GM18517 (cell line): ENCODE data around the gene SYNPO2L.
A peak's percentile ranks its signal among the peaks of the same experiment; 100 is the strongest.

ENCODE experiments used
- ATAC-seq: cut with Tn5 transposase; IDR thresholded peaks from one replicate; pipeline ENCODE4 v1.9.1; 2021; ENCODE audit warnings: mild to moderate bottlenecking, moderate library complexity; ENCODE audit not compliant: unreplicated experiment

The SYNPO2L gene

GRCh38 chr10:73648975-73649829 is 6.6 kb downstream of the SYNPO2L start:
- ATAC-seq: no peak

DNA sequence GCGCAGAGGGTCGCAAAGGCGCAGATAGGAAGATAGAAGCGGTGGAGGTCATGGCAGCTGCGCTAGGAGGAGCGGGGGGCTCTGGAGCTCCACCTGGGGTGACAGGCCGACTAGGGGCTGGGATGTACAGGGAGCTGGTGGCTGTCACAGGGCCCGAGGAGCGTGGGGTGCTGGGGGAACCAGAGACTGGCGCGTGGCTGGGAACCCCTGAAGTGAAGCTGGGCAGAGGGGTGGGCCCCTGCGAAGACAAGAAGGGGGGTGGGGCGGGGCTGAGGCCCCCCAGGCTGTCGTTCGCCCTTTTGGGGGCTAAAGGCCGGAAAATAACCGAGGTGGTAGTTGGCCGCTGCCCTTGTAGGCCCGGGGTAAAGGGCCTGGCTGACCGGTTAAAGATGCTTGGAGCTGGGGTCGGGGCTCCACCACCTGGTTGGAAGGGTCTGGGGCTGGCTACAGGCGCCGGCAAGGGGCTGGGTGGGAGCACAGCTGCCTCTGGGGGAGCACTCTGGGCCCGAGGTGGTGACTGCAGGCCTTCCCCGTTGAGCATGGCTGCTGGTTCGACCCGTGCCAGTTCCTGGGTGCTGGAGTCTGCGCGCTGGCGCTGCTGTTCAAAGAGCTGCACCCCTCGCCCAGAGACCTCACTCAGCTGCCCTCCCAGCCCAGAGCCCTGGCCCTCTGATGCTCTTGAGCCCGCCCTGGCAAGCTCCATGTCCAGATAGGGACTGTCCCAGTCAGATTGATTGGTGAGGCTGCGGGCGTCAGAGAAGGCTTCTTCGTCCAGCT is 7.8 kb downstream of the SYNPO2L start:
- no peak for ATAC-seq

- no peak for ATAC-seq
Observed at GRCh38 chr10:73647211-73647874, 8.5 kb downstream of the SYNPO2L start.

GRCh38 chr10:73646598-73647041 is 9.2 kb downstream of the SYNPO2L start:
- no peak for ATAC-seq

DNA sequence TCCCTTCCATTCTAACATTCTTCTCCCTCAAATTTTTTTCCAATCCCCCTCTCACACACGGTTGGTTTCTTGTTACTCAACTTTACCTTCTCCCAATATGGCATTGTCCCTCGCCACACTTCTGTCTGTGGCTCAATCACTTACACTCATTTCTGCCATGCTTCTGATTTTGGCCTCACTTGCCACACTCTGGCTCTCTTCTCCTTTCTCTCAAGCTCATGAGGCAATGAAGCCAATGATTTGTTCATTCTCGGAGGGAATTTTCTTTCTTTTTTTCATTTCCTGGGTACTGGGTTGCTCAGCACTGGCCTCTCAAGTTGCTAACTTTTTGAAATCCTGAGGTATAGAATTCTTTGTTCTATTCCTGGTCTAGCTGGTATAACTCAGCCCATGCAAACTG is 10.6 kb downstream of the SYNPO2L start:
- no peak for ATAC-seq

GRCh38 chr10:73644767-73645166 is 11.1 kb downstream of the SYNPO2L start:
- no peak for ATAC-seq

GRCh38 chr10:73644015-73644743 is 11.7 kb downstream of the SYNPO2L start:
- ATAC-seq: no peak

GRCh38 chr10:73643362-73643761 is 12.5 kb downstream of the SYNPO2L start:
- no peak for ATAC-seq

- ATAC-seq: no peak
Observed at GRCh38 chr10:73641328-73642060, 14.3 kb downstream of the SYNPO2L start, which contains the start of gene MYOZ1. Gene MYOZ1 (minus strand): TSS chr10:73641474. CDS start chr10:73640017, 1,457 bp downstream.

- ATAC-seq: no peak
Observed at GRCh38 chr10:73639286-73639685, 16.5 kb downstream of the SYNPO2L start.

- ATAC-seq: no peak
Observed at GRCh38 chr10:73635781-73636180, 20.0 kb downstream of the SYNPO2L start.

DNA sequence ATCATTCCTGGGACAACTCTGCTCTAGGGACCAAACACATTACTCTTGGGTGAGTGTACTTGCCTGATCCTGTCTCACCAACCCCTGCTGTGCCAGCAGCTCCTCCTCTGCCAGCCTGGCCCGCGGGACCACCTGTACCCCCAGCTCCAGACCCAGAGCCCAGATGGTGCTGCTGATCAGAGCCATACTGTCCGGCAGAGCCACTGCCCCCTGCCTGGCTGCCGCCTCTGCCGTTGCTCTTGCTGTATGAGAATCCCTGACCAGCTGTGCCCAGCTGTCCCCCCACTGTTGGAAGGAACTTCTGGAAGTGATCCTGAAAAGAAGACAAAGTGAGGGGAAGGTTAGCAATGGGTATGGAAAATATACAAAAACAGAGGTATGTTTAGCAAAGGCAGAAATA is 21.4 kb downstream of the SYNPO2L start:
- ATAC-seq: no peak

DNA sequence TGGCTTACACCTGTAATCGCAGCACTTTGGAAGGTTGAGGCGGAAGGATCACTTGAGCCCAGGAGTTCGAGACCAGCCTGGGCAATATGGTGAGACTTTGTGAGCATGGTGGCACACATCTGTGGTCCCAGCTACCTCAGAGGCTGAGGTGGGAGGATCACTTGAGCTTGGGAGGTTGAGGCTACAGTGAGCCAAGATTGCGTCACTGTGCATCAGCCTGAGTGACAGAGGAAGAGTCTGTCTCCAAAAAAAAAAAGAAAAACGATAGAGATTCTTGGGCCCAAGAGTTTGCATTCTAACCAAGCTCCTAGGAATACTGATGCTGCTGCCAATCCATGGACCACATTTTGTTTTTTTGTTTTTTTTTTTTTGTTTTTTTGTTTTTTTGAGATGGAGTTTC is 26.7 kb downstream of the SYNPO2L start:
- no peak for ATAC-seq

- ATAC-seq: no peak
Observed at GRCh38 chr10:73628405-73628804, 27.4 kb downstream of the SYNPO2L start.

GRCh38 chr10:73627300-73627699 is 28.5 kb downstream of the SYNPO2L start:
- no peak for ATAC-seq

GRCh38 chr10:73625884-73626752 is 29.7 kb downstream of the SYNPO2L start:
- ATAC-seq: peak; percentile 98

DNA sequence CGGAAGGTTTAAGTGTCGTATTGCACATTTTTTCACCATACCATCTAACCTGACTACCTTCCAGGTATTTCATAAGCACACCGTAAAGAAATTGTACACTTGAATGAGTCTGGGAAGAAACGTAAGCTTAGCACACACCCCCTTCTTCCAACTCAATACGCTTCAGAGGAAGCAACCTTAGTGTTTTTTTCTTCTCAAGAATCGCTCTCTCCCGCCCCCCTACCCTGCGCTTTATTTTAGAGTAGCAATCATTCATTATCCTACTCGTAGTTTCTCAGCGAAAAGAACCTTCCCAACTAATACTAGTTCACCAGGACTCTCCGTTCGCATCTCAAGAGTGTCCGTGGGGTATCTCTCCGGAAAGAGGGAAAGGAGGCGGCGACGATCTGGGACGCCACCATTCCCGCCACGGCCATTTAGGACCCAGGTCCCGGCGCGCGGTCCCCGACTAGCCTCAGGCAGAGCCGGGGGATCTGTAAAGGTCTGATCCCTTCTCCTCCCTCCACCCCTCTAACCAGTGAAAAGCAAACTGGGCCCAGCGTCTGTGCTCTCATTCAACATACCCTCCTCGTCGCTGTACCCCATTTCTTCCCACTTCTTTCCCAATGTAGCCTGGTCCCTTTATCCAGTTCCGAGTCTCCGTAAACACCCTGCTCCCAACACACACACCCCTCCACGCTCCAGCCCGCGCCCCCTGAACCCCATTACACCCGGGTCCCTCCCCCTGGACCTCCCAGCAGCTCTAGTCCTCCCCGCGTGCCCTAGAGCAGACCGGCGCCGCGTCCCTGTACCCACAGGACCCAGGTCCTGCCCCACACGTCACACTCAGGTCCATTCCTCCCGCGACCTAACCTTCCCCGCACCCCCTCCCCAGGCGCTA is 30.6 kb downstream of the SYNPO2L start:
- ATAC-seq: no peak

- no peak for ATAC-seq
Observed at GRCh38 chr10:73623056-73623455, 32.8 kb downstream of the SYNPO2L start.
